Suprapubic skin (tissue), 4 donors: ENCODE measurements around the gene IL7R. TPM values are rescaled to one million over a fixed set of nuclear protein-coding genes. Genes with fewer than 3 reads are reported as not detected.

Experiments used
- DNase-seq, 2 donors: peaks; one replicate each; pipeline ENCODE4 v3.0.0-alpha.2; 2019; ENCODE audit warnings: low spot score in 2 of 2
- H3K27ac ChIP-seq: fragments of 200-600 bp; sonication (generic); one replicate; pipeline ENCODE4 v1.5.1; 2019
- H3K27me3 ChIP-seq: fragments of 200-600 bp; sonication (generic); one replicate; pipeline ENCODE4 v1.5.1; 2019
- H3K36me3 ChIP-seq: fragments of 200-600 bp; sonication (generic); one replicate; pipeline ENCODE4 v1.5.1; 2019
- H3K4me1 ChIP-seq: fragments of 200-600 bp; sonication (generic); one replicate; pipeline ENCODE4 v1.5.1; 2019
- H3K4me3 ChIP-seq: fragments of 200-600 bp; sonication (generic); one replicate; pipeline ENCODE4 v1.5.1; 2019; ENCODE audit warnings: mild to moderate bottlenecking
- H3K9me3 ChIP-seq: fragments of 200-600 bp; sonication (generic); one replicate; pipeline ENCODE4 v1.5.1; 2019
- EP300 ChIP-seq: sonication (generic); formaldehyde crosslinking; IDR thresholded peaks from one replicate; pipeline ENCODE4 v1.6.1; 2017; ENCODE audit warnings: antibody characterized with exemption
- POLR2A ChIP-seq, 2 donors: fragments of 450-650 bp; IDR thresholded peaks; one replicate each; pipeline ENCODE4 v1.6.1; 2017; ENCODE audit warnings: antibody characterized with exemption in 2 of 2, mild to moderate bottlenecking in 2 of 2, moderate library complexity in 2 of 2
- POLR2AphosphoS5 ChIP-seq, 3 donors: sonication (generic); formaldehyde crosslinking; IDR thresholded peaks; one replicate each; pipeline ENCODE4 v1.6.1; 2017; ENCODE audit warnings: antibody characterized with exemption in 3 of 3
- WGBS: methylation state at CpG from one replicate; pipeline ENCODE4 v1.1.5; 2018; 5-methylcytosine and 5-hydroxymethylcytosine counted together
- total RNA-seq, 4 donors: library from RNA; depleted of rRNA; stranded (reverse); fragments of >200 nt; gene quantifications; one replicate each; pipeline ENCODE4 v1.1.0, GENCODE V29; 2016
- TF ChIP-seq, protein P1 (sequence below), 2 donors: fragments of 200-600 bp in 1 of 2; fragments of 450-650 bp in 1 of 2; sonication (generic) in 1 of 2; IDR thresholded peaks; one replicate each; pipeline ENCODE4 v1.5.1; 2016 to 2019; ENCODE audit warnings: antibody characterized with exemption in 2 of 2, mild to moderate bottlenecking in 1 of 2, moderate library complexity in 1 of 2

IL7R gene, protein sequence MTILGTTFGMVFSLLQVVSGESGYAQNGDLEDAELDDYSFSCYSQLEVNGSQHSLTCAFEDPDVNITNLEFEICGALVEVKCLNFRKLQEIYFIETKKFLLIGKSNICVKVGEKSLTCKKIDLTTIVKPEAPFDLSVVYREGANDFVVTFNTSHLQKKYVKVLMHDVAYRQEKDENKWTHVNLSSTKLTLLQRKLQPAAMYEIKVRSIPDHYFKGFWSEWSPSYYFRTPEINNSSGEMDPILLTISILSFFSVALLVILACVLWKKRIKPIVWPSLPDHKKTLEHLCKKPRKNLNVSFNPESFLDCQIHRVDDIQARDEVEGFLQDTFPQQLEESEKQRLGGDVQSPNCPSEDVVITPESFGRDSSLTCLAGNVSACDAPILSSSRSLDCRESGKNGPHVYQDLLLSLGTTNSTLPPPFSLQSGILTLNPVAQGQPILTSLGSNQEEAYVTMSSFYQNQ
- 1 to 10 TPM in 3 of 4 donors, under 1 TPM in 1; 0.73 to 7.1 (median 4.2) TPM for total RNA-seq

DNA sequence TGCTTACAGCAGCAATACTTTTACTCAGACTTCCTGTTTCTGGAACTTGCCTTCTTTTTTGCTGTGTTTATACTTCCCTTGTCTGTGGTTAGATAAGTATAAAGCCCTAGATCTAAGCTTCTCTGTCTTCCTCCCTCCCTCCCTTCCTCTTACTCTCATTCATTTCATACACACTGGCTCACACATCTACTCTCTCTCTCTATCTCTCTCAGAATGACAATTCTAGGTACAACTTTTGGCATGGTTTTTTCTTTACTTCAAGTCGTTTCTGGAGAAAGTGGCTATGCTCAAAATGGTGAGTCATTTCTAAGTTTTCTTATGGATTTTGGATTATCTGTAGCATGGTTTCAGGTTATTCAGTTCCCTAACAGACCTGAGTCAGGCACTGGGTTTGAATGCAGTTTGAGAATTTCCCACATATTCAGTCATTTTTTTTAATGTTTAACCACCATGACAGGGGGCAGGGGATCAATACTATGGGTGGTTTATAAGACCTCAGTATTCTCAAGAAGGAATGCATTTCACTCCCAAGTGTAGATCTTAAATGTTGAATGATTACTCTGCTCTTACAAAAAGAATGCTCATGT, at the start of gene IL7R:
Gene IL7R (plus strand): TSS at position 127 of the 587 bp plus-strand sequence. CDS start 87 bp downstream, at position 214.
- Histone ChIP-seq H3K4me3 (peak within 1 kb of the TSS; percentile 8), H3K9me3 (no peaks in the 10 kb centered on the region), H3K36me3 (no peaks in the 10 kb centered on the region), H3K27me3 (no peaks in the 10 kb centered on the region), H3K27ac (peak within 1 kb of the TSS; percentile 31), H3K4me1 (peaks cover 11% of the 10 kb centered on the region)
- DNase-seq: no peak
- 39% methylated on average over 1 of the region's 1 CpG for WGBS
- TF ChIP-seq POLR2AphosphoS5 (IDR thresholded peaks at IDR 0.05): no peak
- no peak for TF ChIP-seq EP300
- TF ChIP-seq POLR2A (IDR thresholded peaks at IDR 0.05): no peak
- TF ChIP-seq, protein P1, sequence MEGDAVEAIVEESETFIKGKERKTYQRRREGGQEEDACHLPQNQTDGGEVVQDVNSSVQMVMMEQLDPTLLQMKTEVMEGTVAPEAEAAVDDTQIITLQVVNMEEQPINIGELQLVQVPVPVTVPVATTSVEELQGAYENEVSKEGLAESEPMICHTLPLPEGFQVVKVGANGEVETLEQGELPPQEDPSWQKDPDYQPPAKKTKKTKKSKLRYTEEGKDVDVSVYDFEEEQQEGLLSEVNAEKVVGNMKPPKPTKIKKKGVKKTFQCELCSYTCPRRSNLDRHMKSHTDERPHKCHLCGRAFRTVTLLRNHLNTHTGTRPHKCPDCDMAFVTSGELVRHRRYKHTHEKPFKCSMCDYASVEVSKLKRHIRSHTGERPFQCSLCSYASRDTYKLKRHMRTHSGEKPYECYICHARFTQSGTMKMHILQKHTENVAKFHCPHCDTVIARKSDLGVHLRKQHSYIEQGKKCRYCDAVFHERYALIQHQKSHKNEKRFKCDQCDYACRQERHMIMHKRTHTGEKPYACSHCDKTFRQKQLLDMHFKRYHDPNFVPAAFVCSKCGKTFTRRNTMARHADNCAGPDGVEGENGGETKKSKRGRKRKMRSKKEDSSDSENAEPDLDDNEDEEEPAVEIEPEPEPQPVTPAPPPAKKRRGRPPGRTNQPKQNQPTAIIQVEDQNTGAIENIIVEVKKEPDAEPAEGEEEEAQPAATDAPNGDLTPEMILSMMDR (IDR thresholded peaks at IDR 0.05): no peak

DNA sequence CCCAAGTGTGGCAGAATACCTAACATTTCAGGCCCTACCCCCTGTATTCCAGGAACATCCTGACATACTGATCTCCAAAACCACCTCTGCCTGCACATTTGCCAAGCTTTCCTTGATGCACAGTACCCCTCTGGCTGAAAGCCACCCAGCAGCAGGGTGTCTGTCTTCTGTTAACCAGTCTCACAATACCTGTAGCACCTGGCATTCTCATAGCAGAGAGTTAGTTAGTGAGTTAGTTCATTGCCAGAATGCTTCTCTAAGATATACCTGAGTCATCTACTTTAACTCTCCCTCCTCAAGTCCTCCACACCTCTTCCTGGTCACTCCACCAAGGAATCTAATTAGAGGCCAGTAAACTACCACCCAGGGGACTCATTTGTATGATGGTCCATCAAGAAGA, 46.1 kb upstream of the IL7R start:
- Histone ChIP-seq H3K36me3 (no peaks in the 10 kb centered on the region), H3K4me3 (no peak overlapping the region), H3K4me1 (no peaks in the 10 kb centered on the region), H3K27ac (no peak overlapping the region), H3K27me3 (no peaks in the 10 kb centered on the region), H3K9me3 (no peaks in the 10 kb centered on the region)
- no peak for DNase-seq
- TF ChIP-seq POLR2AphosphoS5 (IDR thresholded peaks at IDR 0.05): no peak
- TF ChIP-seq EP300: no peak
- TF ChIP-seq, protein P1 (IDR thresholded peaks at IDR 0.05): no peak
- TF ChIP-seq POLR2A (IDR thresholded peaks at IDR 0.05): no peak

DNA sequence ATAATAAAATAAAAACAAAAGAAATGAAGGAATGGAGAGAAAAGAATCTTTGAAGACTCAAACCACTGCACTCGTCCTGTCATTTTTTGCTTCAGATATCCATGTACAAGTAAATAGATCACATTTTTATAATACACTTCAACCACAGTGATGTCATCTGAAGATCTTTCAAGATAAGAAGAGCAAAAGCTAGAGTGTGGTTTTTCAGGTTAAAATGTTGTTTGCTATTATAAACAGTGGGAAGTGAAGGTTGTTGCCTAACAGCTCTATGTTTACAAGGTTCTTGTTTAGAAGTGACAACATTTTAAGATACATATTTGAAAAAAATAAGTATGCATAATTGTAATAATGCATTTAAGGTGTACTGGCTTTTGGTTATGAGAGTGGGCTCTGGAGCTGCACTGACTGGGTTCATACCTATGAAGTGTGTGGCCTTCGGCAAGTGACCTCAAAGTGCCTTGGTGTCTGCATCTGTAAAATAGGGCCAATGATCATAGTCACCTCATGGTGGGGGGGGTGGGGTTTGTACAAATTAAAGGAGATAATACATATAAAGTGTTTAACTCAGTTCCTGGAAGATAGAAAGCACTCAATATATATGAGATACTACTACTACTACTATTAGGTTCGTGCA, 45.5 kb upstream of the IL7R start:
- no peak for DNase-seq
- Histone ChIP-seq H3K36me3 (no peaks in the 10 kb centered on the region), H3K9me3 (no peaks in the 10 kb centered on the region), H3K4me3 (no peak overlapping the region), H3K27me3 (no peaks in the 10 kb centered on the region), H3K4me1 (no peaks in the 10 kb centered on the region), H3K27ac (no peak overlapping the region)
- TF ChIP-seq POLR2AphosphoS5 (IDR thresholded peaks at IDR 0.05) (no peak), POLR2A (IDR thresholded peaks at IDR 0.05) (no peak), EP300 (no peak)
- TF ChIP-seq, protein P1 (IDR thresholded peaks at IDR 0.05): no peak
- WGBS: 79% methylated on average over 3 of the region's 3 CpGs

DNA sequence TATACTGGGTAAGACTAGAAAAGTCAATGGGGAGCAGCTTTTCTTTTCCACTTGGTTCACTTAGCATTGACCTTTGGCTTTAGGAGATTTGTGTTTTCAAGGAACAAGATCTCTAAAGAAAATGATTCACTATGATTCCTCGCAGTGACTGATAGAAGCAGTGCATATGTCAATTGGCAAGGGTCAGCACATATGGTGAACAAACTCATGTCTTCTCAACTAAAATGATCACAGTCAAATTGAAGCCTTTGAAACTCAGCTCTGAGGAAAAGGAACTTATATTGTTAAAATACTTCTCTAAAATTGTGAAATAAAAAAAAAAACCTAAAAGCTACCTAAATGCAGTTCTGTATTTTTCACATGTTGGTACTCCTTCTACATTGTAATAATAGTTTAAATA, 43.2 kb upstream of the IL7R start:
- Histone ChIP-seq H3K27me3 (no peaks in the 10 kb centered on the region), H3K4me3 (no peak overlapping the region), H3K9me3 (no peaks in the 10 kb centered on the region), H3K4me1 (no peaks in the 10 kb centered on the region), H3K36me3 (no peaks in the 10 kb centered on the region), H3K27ac (no peak overlapping the region)
- TF ChIP-seq, protein P1 (IDR thresholded peaks at IDR 0.05): no peak
- TF ChIP-seq EP300 (no peak), POLR2AphosphoS5 (IDR thresholded peaks at IDR 0.05) (no peak), POLR2A (IDR thresholded peaks at IDR 0.05) (no peak)
- 63% methylated on average over 1 of the region's 1 CpG for WGBS
- DNase-seq: no peak
